ENCODE measurements around the gene ZNF697. TPM values are rescaled to one million over a fixed set of nuclear protein-coding genes. Genes with fewer than 3 reads are reported as not detected.

Gene ZNF697
- total and polyA plus RNA-seq, 9 of the 15 experiments (the other 6 are each of a cell fraction or from before 2014, with no cell fraction given): 2.1 to 13.6 (median 8.3) TPM

GRCh38 chr1:119647734-119648619 is at the start of gene ZNF697 (continued):
- TF ChIP-seq, protein P1, sequence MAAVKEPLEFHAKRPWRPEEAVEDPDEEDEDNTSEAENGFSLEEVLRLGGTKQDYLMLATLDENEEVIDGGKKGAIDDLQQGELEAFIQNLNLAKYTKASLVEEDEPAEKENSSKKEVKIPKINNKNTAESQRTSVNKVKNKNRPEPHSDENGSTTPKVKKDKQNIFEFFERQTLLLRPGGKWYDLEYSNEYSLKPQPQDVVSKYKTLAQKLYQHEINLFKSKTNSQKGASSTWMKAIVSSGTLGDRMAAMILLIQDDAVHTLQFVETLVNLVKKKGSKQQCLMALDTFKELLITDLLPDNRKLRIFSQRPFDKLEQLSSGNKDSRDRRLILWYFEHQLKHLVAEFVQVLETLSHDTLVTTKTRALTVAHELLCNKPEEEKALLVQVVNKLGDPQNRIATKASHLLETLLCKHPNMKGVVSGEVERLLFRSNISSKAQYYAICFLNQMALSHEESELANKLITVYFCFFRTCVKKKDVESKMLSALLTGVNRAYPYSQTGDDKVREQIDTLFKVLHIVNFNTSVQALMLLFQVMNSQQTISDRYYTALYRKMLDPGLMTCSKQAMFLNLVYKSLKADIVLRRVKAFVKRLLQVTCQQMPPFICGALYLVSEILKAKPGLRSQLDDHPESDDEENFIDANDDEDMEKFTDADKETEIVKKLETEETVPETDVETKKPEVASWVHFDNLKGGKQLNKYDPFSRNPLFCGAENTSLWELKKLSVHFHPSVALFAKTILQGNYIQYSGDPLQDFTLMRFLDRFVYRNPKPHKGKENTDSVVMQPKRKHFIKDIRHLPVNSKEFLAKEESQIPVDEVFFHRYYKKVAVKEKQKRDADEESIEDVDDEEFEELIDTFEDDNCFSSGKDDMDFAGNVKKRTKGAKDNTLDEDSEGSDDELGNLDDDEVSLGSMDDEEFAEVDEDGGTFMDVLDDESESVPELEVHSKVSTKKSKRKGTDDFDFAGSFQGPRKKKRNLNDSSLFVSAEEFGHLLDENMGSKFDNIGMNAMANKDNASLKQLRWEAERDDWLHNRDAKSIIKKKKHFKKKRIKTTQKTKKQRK (IDR thresholded peaks at IDR 0.05; ENCODE audit: borderline replicate concordance, low read depth, low read length): no peak
- no peak for TF ChIP-seq RFX1 (IDR thresholded peaks at IDR 0.05)
- no peak for TF ChIP-seq PATZ1 (CRISPR knock-in tag; IDR thresholded peaks at IDR 0.05; ENCODE audit: borderline replicate concordance)
- no peak for TF ChIP-seq MEF2A (IDR thresholded peaks at IDR 0.05; ENCODE audit: control insufficient read depth, low read depth, low read length)
- TF ChIP-seq KDM5B (IDR thresholded peaks at IDR 0.05; ENCODE audit: insufficient replicate concordance, low read depth, low read length): peak; percentile 90
- TF ChIP-seq, protein P2, sequence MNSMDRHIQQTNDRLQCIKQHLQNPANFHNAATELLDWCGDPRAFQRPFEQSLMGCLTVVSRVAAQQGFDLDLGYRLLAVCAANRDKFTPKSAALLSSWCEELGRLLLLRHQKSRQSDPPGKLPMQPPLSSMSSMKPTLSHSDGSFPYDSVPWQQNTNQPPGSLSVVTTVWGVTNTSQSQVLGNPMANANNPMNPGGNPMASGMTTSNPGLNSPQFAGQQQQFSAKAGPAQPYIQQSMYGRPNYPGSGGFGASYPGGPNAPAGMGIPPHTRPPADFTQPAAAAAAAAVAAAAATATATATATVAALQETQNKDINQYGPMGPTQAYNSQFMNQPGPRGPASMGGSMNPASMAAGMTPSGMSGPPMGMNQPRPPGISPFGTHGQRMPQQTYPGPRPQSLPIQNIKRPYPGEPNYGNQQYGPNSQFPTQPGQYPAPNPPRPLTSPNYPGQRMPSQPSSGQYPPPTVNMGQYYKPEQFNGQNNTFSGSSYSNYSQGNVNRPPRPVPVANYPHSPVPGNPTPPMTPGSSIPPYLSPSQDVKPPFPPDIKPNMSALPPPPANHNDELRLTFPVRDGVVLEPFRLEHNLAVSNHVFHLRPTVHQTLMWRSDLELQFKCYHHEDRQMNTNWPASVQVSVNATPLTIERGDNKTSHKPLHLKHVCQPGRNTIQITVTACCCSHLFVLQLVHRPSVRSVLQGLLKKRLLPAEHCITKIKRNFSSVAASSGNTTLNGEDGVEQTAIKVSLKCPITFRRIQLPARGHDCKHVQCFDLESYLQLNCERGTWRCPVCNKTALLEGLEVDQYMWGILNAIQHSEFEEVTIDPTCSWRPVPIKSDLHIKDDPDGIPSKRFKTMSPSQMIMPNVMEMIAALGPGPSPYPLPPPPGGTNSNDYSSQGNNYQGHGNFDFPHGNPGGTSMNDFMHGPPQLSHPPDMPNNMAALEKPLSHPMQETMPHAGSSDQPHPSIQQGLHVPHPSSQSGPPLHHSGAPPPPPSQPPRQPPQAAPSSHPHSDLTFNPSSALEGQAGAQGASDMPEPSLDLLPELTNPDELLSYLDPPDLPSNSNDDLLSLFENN (IDR thresholded peaks at IDR 0.05; ENCODE audit: low read depth in 2 of 2, low read length in 2 of 2): no peak
- TF ChIP-seq YY1 (IDR thresholded peaks at IDR 0.05; ENCODE audit: borderline replicate concordance in 1 of 3, control insufficient read depth in 1 of 3, extremely low read depth in 1 of 3, insufficient read depth in 3 of 3, insufficient read length in 1 of 3, insufficient replicate concordance in 2 of 3, low read depth in 1 of 3, low read length in 2 of 3): peak in 1 of 3 experiments; percentile 16
- no peak for TF ChIP-seq SLC30A9 (CRISPR knock-in tag; IDR thresholded peaks at IDR 0.05)
- TF ChIP-seq NR2F6 (CRISPR knock-in tag; IDR thresholded peaks at IDR 0.05): no peak
- TF ChIP-seq EGR1 (conservative IDR thresholded peaks at IDR 0.05): no peak
- TF ChIP-seq TCFL5 (CRISPR knock-in tag; conservative IDR thresholded peaks at IDR 0.05): no peak
- TF ChIP-seq, protein P3, sequence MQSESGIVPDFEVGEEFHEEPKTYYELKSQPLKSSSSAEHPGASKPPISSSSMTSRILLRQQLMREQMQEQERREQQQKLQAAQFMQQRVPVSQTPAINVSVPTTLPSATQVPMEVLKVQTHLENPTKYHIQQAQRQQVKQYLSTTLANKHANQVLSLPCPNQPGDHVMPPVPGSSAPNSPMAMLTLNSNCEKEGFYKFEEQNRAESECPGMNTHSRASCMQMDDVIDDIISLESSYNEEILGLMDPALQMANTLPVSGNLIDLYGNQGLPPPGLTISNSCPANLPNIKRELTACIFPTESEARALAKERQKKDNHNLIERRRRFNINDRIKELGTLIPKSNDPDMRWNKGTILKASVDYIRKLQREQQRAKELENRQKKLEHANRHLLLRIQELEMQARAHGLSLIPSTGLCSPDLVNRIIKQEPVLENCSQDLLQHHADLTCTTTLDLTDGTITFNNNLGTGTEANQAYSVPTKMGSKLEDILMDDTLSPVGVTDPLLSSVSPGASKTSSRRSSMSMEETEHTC (IDR thresholded peaks at IDR 0.05): no peak
- peak; percentile 97 for TF ChIP-seq ZBTB1 (CRISPR knock-in tag; IDR thresholded peaks at IDR 0.05; ENCODE audit: borderline replicate concordance, low read depth)
- TF ChIP-seq NFE2 (IDR thresholded peaks at IDR 0.05; ENCODE audit: low read depth): no peak
